PC-3 (cell line): Measurements from ENCODE around the gene RARS1. TPM values are rescaled to one million over a fixed set of nuclear protein-coding genes. Genes with fewer than 3 reads are reported as not detected.
"Not testable (repeated sequence)": the region's sequence is repeated elsewhere in the genome, so short reads cannot be mapped to it uniquely, and the experiment has no call there.

Experiments
- ATAC-seq: fragments of 200-7000 bp; cut with Tn5 transposase; 2 replicates; pipeline ENCODE4 v1.9.1; 2020; ENCODE audit warnings: mild to moderate bottlenecking, moderate library complexity
- BruUV-seq: library from RNA; stranded (reverse); fragments of 400-500 nt; replicated peaks from 2 replicates; lab custom pipeline; 2021; lab: Mats Ljungman, UMichigan
- CTCF ChIA-PET: fragments of 300-600 bp; sonication (Branson Sonifier 250); formaldehyde crosslinking; loops from one replicate; lab custom pipeline; 2022; ENCODE audit warnings: antibody characterized with exemption; lab: Charles Lee
- POLR2A ChIA-PET: fragments of 300-600 bp; sonication (Branson Sonifier 250); formaldehyde crosslinking; loops from one replicate; lab custom pipeline; 2022; ENCODE audit warnings: antibody characterized with exemption; ENCODE audit not compliant: unreplicated experiment; lab: Charles Lee
- DNase-seq: peaks from one replicate; pipeline ENCODE4 v3.0.0-alpha.2; 2015
- H2AFZ ChIP-seq: fragments of 300-600 bp; sonication (generic); 2 replicates; pipeline ENCODE4 v1.6.0; 2016; ENCODE audit warnings: antibody characterized with exemption, low read length
- H3F3A ChIP-seq: fragments of 300-600 bp; sonication (generic); one replicate; pipeline ENCODE4 v1.6.0; 2017; ENCODE audit warnings: antibody characterized with exemption, low read length, control low read depth, mild to moderate bottlenecking; ENCODE audit not compliant: unreplicated experiment
- H3K27ac ChIP-seq: fragments of 300-600 bp; sonication (generic); 2 replicates; pipeline ENCODE4 v1.5.1; 2016; ENCODE audit warnings: mild to moderate bottlenecking, low read length
- H3K27me3 ChIP-seq: fragments of 300-600 bp; sonication (generic); 2 replicates; pipeline ENCODE4 v1.6.1; 2016; ENCODE audit warnings: low read length, mixed read lengths
- H3K36me3 ChIP-seq: fragments of 300-600 bp; sonication (generic); 2 replicates; pipeline ENCODE4 v1.6.1; 2016; ENCODE audit warnings: low read depth, mixed run types, low read length, mixed read lengths
- H3K4me1 ChIP-seq: fragments of 300-600 bp; sonication (generic); 2 replicates; pipeline ENCODE4 v1.5.1; 2016; ENCODE audit warnings: low read length; ENCODE audit not compliant: insufficient read depth
- H3K4me2 ChIP-seq: fragments of 300-600 bp; sonication (generic); 2 replicates; pipeline ENCODE4 v1.6.0; 2016; ENCODE audit warnings: low read length
- H3K4me3 ChIP-seq: fragments of 300-600 bp; sonication (generic); 2 replicates; pipeline ENCODE4 v1.5.1; 2016; ENCODE audit warnings: mild to moderate bottlenecking, low read length, mixed read lengths
- H3K79me2 ChIP-seq: fragments of 300-600 bp; sonication (generic); 2 replicates; pipeline ENCODE4 v1.6.1; 2017; ENCODE audit warnings: low read length, mixed read lengths
- H3K9ac ChIP-seq: fragments of 300-600 bp; sonication (generic); 2 replicates; pipeline ENCODE4 v1.6.0; 2016; ENCODE audit warnings: mild to moderate bottlenecking, low read length
- H3K9me2 ChIP-seq: fragments of 300-600 bp; sonication (generic); replicated peaks from 2 replicates; pipeline ENCODE4 v1.6.1; 2016; ENCODE audit warnings: mixed run types, low read length, mixed read lengths
- H3K9me3 ChIP-seq: fragments of 300-600 bp; sonication (generic); 2 replicates; pipeline ENCODE4 v1.6.1; 2016; ENCODE audit warnings: low read length, mixed read lengths
- H4K20me1 ChIP-seq: fragments of 300-600 bp; sonication (generic); 2 replicates; pipeline ENCODE4 v1.6.1; 2016; ENCODE audit warnings: low read length, mixed read lengths
- CTCF ChIP-seq: fragments of 300-600 bp; sonication (generic); conservative IDR thresholded peaks from 2 replicates; pipeline ENCODE4 v1.5.1; 2017; ENCODE audit warnings: antibody characterized with exemption, low read depth, mild to moderate bottlenecking, low read length
- EZH2 ChIP-seq: fragments of 300-600 bp; sonication (generic); IDR thresholded peaks from one replicate; pipeline ENCODE4 v1.6.1; 2017; ENCODE audit warnings: antibody characterized with exemption, mild to moderate bottlenecking, low read length; ENCODE audit not compliant: unreplicated experiment
- EZH2phosphoT487 ChIP-seq: fragments of 300-600 bp; sonication (generic); IDR thresholded peaks from 2 replicates; pipeline ENCODE4 v1.6.1; 2018; ENCODE audit warnings: mild to moderate bottlenecking, antibody characterized with exemption, low read length, borderline replicate concordance
- intact Hi-C: fragments of 100-400 bp; cut with micrococcal nuclease; formaldehyde crosslinking; loops from 2 replicates; pipeline ENCODE4 v1.9.0; 2023
- total RNA-seq: library from RNA; depleted of rRNA; stranded (reverse); fragments of >200 nt; gene quantifications from 2 replicates; pipeline ENCODE4 v1.2.3, GENCODE V29; 2014

RARS1 gene
- total RNA-seq, 1 experiment from 2014 or later: 78.1 TPM

DNA sequence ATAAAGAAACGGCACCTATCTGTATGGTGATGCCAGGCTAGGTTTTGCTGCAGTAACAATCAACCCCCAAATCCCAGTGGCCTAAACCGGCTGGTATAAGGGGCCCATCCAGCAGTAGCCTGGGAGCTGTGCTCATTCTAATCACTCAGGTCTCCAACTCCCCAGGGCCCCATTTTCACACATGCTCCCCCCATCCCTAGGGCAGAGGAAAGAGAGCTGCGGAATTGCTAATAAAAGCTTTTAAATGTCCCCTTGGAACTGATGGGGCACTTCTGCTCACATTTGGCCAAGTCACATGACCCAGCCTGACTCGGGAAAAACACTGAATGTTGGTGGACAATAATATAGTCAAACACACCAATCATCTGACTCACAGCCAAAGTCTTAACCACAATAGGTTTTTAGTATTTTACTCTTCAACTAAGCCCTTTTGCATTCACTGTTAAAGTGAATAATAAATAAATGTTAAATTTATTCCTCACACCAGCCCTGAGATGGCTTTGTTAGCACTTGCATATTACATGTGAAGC, 44.4 kb downstream of the RARS1 start:
- no TSS peak for BruUV-seq
- TF ChIP-seq EZH2 (no peak), EZH2phosphoT487 (no peak), CTCF (no peak)
- H3K27me3 ChIP-seq: no peaks in the 10 kb centered on the region
- H4K20me1 ChIP-seq: no peaks in the 10 kb centered on the region
- intact Hi-C loops: no loop called here
- DNase-seq (peak; percentile 4), ATAC-seq (no peak)
- H3F3A ChIP-seq: no peaks in the 10 kb centered on the region
- H2AFZ ChIP-seq: no peak overlapping the region
- H3K9ac ChIP-seq: no peak overlapping the region
- CTCF ChIA-PET: no interaction called here
- no peaks in the 10 kb centered on the region for H3K79me2 ChIP-seq
- H3K4me3 ChIP-seq: no peak overlapping the region
- no peak overlapping the region for H3K27ac ChIP-seq
- no peaks in the 10 kb centered on the region for H3K36me3 ChIP-seq
- H3K4me1 ChIP-seq: no peaks in the 10 kb centered on the region
- POLR2A ChIA-PET: no interaction called here
- H3K9me2 ChIP-seq: no peaks in the 10 kb centered on the region
- H3K9me3 ChIP-seq: no peaks in the 10 kb centered on the region
- no peak overlapping the region for H3K4me2 ChIP-seq

DNA sequence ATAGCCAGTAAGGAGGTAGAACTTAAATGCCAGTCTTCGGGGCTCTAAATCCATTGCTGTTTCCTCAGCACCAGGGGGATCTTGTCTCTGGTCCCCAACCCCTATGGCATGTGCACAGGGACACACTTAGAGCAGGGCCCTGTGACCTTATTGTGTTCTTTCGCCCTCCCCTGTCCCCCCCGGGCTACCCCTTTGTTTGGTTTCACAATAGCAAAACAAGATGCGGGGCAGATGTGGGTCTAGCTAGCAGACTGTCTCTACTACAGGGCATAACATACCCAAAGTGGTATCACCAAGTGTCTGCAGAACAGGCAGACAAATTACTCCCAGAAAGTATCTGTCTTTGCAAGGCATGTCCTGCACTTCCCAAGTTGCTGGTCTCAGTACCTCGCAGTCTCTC, 44.9 kb downstream of the RARS1 start:
- DNase-seq: no peak
- CTCF ChIA-PET: no interaction called here
- no peaks in the 10 kb centered on the region for H4K20me1 ChIP-seq
- no peak overlapping the region for H3K4me2 ChIP-seq
- H3K36me3 ChIP-seq: no peaks in the 10 kb centered on the region
- no peak overlapping the region for H3K4me3 ChIP-seq
- H3K27me3 ChIP-seq: no peaks in the 10 kb centered on the region
- no peak overlapping the region for H2AFZ ChIP-seq
- no peaks in the 10 kb centered on the region for H3K9me3 ChIP-seq
- ATAC-seq: no peak
- TF ChIP-seq CTCF (no peak), EZH2 (no peak), EZH2phosphoT487 (no peak)
- BruUV-seq: no TSS peak
- no peaks in the 10 kb centered on the region for H3K9me2 ChIP-seq
- H3K4me1 ChIP-seq: no peaks in the 10 kb centered on the region
- H3K9ac ChIP-seq: no peak overlapping the region
- H3F3A ChIP-seq: no peaks in the 10 kb centered on the region
- POLR2A ChIA-PET: no interaction called here
- H3K27ac ChIP-seq: no peak overlapping the region
- intact Hi-C loops: no loop called here
- H3K79me2 ChIP-seq: no peaks in the 10 kb centered on the region

GRCh38 chr5:168531987-168532864, 46.0 kb downstream of the RARS1 start:
- Histone ChIP-seq H3K9ac (no peak overlapping the region), H3K79me2 (no peaks in the 10 kb centered on the region), H3K27me3 (no peaks in the 10 kb centered on the region), H3K36me3 (no peaks in the 10 kb centered on the region), H3K4me2 (no peak overlapping the region), H3F3A (no peaks in the 10 kb centered on the region), H2AFZ (no peak overlapping the region), H4K20me1 (no peaks in the 10 kb centered on the region), H3K9me2 (no peaks in the 10 kb centered on the region), H3K4me1 (no peaks in the 10 kb centered on the region), H3K4me3 (no peak overlapping the region), H3K9me3 (no peaks in the 10 kb centered on the region), H3K27ac (no peak overlapping the region)
- ATAC-seq (no peak), DNase-seq (no peak)
- TF ChIP-seq CTCF (no peak), EZH2phosphoT487 (no peak), EZH2 (no peak)
- CTCF ChIA-PET: no interaction called here
- POLR2A ChIA-PET: interaction anchor here (0.5 kb wide), 1 partner anchor 116 kb away, joined by 3 read pairs; no protein-coding TSS in a partner anchor
- BruUV-seq: no TSS peak
- intact Hi-C loops: no loop called here

DNA sequence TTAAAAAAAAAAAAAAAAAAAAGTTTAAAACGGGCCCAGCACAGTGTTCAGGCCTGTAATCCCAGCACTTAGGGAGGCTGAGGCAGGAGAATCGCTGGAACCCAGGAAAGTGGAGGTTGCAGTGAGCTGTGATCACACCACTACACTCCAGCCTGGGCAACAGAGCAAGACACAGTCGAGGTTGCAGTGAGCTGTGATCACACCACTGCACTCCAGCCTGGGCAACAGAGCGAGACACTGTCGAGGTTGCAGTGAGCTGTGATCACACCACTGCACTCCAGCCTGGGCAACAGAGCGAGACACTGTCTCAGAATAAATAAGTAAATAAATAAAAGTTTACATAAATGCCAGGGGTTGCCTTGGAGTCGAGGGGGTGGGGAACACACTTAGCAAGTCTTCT, 48.1 kb downstream of the RARS1 start:
- H2AFZ ChIP-seq, H3K27me3 ChIP-seq, H3K4me1 ChIP-seq, CTCF ChIA-PET, H3K36me3 ChIP-seq, H3K27ac ChIP-seq, BruUV-seq, H3F3A ChIP-seq, H3K4me2 ChIP-seq, H3K9me3 ChIP-seq, ATAC-seq, H4K20me1 ChIP-seq, H3K9me2 ChIP-seq, DNase-seq, POLR2A ChIA-PET, intact Hi-C loops, H3K79me2 ChIP-seq, H3K4me3 ChIP-seq, H3K9ac ChIP-seq: not testable (repeated sequence)
